ENCODE measurements around the gene LY6G6F.

The LY6G6F gene

DNA sequence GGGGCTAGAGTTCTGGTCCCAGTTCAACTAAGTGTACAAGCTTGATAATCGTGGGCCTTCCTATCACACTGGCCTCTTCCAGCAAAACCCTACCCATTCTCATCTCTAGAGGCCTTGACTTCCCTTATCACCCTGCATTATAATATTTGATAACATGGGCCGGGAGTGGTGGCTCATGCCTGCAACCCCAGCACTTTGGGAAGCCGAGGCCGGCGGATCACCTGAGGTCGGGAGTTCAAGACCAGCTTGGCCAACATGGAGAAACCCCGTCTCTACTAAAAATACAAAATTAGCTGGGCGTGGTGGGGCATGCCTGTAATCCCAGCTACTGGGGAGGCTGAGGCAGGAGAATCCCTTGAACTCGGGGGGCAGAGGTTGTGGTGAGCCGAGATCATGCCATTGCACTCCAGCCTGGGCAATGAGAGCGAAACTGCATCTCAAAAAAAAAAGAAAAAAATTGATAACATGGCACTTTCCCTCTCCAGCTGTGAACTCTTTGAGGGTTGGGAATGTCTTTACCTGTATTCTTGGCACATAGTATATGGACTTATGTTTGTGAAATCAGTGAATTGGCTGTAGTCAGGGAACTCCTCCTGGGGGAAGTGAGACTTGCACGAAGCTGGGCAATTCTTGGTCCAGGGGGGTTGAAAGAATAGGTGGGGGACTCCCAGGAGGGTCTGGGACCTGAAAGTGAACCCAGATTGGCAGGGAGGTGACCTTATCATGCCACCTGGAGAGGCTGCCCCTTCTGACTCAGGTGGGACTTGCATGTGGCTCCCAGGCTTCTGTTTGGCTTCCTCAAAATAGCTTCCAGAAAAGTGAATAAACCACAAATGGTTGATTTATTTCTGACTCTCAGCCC is 45.2 kb upstream of the LY6G6F start:
- H3K4me3 ChIP-seq (ENCODE audit: low read depth, low read length), result no peak overlapping the region
- DNase-seq (ENCODE audit: low read depth), result no peak
- TF ChIP-seq, protein P1, sequence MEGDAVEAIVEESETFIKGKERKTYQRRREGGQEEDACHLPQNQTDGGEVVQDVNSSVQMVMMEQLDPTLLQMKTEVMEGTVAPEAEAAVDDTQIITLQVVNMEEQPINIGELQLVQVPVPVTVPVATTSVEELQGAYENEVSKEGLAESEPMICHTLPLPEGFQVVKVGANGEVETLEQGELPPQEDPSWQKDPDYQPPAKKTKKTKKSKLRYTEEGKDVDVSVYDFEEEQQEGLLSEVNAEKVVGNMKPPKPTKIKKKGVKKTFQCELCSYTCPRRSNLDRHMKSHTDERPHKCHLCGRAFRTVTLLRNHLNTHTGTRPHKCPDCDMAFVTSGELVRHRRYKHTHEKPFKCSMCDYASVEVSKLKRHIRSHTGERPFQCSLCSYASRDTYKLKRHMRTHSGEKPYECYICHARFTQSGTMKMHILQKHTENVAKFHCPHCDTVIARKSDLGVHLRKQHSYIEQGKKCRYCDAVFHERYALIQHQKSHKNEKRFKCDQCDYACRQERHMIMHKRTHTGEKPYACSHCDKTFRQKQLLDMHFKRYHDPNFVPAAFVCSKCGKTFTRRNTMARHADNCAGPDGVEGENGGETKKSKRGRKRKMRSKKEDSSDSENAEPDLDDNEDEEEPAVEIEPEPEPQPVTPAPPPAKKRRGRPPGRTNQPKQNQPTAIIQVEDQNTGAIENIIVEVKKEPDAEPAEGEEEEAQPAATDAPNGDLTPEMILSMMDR (conservative IDR thresholded peaks at IDR 0.05; ENCODE audit: low read depth, low read length), result no peak

DNA sequence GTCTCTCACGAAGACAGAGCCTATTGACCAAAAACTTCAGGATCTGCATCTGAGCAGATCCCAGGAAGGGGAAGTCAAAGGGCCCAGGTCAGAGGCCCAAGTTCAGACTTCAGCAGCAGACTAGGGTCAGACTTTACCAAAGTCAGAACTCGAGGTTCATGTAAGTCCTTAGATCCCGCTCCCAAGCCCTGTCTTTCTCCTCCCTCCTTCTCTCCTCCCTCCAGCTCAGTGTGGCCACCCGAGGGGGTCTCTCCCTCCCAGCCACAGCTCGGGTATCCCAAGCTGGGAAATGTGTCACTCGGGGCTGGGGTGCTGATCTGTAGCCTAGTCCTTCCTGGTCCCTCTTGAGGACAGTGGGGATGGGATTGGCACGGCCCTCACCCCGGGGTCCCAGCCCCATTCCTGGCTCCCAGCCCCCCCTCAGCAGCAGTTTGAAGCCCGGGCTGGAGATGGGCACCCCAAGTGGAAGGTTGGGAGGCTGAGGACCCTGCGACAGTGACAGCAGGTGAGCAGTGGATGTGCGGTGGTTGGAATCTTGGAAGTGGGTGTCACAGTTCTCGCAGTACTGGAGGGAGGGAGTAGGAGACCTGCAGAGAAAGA is 44.4 kb upstream of the LY6G6F start:
- H3K4me3 ChIP-seq (ENCODE audit: low read depth, low read length), result no peak overlapping the region
- no peak for DNase-seq (ENCODE audit: low read depth)
- TF ChIP-seq, protein P1 (conservative IDR thresholded peaks at IDR 0.05; ENCODE audit: low read depth, low read length), result no peak

DNA sequence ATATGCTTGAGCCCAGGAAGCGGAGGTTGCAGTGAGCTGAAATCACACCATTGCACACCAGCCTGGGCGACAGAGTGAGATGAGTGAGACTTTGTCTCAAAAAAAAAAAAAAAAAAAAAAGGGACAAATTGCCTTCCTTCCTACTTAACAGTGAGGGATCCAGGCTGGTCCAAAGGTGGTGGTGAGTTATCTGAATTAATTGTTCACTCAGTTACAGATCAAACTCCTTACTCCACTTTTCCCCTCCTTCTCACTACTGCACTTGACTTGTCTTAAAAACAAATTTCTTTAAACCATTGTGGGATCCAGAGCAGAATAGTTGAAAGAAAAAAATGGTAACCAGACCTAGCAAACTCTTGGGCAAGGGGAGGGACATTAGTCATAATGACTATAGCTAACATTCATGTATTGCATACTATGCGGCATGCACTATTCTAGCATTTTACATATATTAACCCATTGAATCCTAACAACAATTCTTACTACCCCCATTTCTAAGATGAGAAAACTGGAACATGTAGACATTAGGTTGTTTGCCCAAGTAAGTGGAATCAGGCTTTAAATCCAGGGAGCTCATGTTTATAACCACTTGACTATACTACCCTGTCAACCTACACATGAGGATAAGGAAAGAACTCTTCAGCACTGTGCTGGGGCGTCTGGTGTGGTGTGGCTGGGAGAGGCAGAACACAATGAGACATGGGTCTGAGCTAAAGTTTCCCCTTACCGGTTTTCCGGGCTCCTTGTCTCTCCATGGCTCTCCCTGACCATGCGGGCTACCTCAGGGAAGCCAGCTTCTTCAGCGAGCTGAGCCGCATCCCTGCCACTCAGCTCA is 43.3 kb upstream of the LY6G6F start:
- TF ChIP-seq, protein P1 (conservative IDR thresholded peaks at IDR 0.05; ENCODE audit: low read depth, low read length), result no peak
- H3K4me3 ChIP-seq (ENCODE audit: low read depth, low read length), result peak overlapping the region; percentile 98
- peak; percentile 22 for DNase-seq (ENCODE audit: low read depth)

DNA sequence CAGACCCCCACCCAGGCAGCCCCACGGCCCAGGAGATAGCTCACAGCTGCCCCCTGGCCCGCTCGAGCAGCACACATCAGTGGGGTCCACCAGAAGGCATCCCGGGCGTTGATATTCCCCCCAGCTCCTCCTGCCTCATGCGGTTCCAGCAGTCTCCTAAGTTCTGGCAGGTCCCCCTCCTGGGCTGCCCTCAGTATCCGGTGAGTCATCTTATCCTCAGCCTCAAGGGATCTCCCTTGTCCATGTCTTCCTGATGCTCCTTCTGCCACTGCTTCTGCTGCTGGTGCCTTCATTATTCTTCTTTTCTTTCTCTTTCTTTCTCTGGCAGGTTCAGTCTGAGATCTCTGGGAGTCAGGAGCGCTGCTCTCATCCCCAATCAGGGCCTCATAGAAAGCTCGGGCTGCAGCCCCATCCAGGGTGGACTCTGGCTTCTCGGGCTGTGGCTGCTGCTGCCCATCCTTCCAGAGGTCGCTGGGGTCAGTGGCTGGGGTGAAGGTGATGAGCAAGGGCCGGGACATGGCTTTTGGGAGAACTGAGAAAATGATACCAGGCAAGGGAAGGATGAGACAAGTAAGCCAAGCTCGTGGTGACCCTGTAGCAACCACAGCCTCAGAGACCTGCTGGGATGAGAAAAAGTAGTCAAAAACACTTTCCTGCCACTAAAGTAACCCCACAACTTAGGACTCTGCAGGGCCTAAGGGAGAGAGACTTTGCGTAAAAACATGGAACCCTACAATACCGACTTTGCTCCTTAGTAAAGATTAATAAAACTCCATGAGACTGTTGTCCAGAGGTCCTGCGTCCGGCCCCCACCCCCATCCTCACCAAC is 42.5 kb upstream of the LY6G6F start:
- H3K4me3 ChIP-seq (ENCODE audit: low read depth, low read length), result peak overlapping the region; percentile 98
- peak; percentile 78 for DNase-seq (ENCODE audit: low read depth)
- TF ChIP-seq, protein P1 (conservative IDR thresholded peaks at IDR 0.05; ENCODE audit: low read depth, low read length), result no peak

DNA sequence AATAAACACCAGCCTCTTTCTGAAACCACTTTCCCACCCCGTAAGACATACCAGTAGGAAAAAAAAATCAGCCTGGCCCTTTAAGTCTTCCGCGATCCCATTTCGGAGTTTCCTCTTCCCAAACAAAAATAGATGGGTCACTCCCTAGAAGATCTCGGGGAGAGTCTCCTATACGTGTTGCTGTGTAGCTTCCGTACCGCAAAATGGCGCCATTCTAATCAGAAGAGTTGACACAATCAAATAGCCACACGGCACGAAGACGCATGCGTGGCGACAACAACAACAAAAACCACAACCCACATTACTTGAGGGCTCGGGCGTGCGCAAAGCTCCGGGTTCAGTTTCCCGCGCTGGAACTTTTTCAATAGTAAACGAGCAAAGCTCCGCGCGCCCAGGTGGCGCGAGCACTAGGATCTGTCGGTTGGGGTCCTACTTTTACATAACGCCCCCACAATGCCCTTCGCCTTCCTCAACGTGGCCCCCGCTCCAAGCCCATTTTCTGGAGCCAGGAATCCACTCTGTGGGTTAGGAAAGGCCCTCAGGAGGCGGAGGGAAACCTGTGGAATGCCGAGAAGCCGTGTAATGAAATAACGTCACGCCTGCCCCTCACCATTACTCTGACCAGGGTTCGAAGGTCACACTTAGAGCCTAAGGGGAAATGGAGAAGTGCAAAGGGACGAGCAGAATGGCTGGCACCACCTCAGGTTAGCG is 41.7 kb upstream of the LY6G6F start, which contains the start of gene GPANK1:
TSS of gene GPANK1 (minus strand) at position 208 of the 711 bp plus-strand sequence. CDS start 519 bp downstream, outside the sequence.
- peak within 1 kb of the TSS; percentile 98 for H3K4me3 ChIP-seq (ENCODE audit: low read depth, low read length)
- DNase-seq (ENCODE audit: low read depth), result peak; percentile 97
- TF ChIP-seq, protein P1 (conservative IDR thresholded peaks at IDR 0.05; ENCODE audit: low read depth, low read length), result no peak

All from choroid plexus epithelial cell (primary cell).